NCI-H1436 (cell line): ENCODE measurements around the gene PCSK5.

Experiments used
- DNase-seq: peaks from one replicate; lab custom pipeline; 2025; lab: John Stamatoyannopoulos, UW

PCSK5 gene

DNA sequence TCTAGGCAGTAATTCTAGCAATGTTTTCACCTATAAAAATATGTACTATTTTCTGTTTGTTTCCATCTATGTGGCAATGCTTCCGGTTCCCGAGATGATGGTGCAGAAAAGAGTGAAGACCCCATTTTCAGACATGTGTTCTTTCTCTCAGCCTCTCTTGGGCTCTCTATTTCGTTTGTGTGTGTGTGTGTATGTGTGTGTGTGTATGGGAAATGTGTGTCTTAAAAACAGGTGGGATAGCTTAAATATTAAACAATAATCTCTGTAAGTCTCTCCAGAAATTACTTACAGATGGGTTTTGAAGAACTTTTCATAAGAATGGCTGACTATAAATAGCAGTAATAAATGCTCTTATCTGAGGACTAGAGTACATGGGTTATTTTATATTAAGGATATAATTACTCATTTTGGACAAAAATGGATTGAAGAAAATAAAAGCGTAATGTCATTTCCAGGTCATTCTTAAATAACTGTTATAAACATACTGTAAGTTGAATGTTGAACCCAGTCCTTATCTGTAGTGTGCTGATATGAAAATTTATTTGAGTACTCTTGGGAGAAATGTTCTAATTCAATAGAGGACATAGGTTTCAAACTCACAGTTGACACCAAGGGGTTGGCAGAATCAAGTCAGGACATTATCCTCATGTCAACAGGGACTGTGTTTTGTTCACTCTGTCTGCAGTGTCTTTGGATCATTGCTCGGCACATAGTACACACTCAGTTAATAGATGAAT lies 31.1 kb downstream of the PCSK5 start:
- no peak for DNase-seq

DNA sequence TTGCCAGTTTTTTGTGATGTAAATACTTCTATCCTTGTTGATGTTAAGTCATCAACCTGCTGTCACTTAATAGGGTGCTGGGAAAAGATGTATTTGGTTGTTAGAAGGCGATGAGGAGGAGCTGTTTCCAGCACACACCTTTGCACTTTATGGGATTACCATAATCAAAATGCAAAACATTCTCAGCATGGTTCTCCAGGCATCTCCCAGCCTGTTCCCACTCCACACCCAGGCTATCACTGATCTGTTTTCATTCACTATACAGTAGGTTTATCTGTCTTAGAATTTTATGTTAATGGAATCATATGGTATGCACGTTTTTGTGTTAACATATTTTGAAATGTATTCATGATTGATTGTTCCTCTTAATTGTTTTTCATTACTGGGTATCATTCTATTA lies 35.9 kb downstream of the PCSK5 start:
- DNase-seq: no peak

DNA sequence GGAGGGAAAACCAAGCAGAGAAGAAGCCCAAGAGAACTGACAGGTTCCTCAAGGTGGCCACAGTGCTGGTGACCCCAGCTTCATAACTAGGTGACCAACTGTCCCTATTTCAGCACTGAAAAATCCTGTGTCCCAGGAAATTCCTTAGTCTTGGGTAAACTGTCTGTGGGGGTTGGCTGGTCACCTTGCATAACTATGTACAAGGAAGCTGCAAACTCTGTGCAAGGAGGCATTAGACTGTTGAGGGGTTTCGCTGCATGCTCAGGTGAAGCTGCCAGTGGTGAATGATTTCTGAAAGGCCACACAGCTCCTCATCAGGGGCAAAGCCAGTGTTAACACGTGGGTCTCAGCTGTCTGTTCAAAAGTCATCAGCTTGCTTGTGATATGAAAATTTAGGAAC lies 36.9 kb downstream of the PCSK5 start:
- DNase-seq: no peak

DNA sequence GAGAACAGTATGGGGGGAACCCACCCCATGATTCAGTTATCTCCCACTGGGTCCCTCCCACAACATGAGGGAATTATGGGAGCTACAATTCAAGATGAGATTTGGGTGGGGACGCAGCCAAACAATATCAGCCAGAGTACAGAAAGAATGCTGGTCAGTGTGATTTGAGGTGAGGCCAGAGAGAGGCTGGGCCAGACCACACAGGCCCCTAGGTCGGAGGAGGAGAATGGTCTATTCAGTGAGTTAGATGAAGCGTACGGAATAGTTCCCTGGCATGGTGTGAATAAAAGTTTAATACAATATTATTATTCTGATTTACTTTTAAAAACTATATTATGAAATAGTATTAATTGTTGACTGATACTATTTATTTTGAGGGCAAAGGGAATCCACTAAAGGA lies 39.7 kb downstream of the PCSK5 start:
- no peak for DNase-seq

DNA sequence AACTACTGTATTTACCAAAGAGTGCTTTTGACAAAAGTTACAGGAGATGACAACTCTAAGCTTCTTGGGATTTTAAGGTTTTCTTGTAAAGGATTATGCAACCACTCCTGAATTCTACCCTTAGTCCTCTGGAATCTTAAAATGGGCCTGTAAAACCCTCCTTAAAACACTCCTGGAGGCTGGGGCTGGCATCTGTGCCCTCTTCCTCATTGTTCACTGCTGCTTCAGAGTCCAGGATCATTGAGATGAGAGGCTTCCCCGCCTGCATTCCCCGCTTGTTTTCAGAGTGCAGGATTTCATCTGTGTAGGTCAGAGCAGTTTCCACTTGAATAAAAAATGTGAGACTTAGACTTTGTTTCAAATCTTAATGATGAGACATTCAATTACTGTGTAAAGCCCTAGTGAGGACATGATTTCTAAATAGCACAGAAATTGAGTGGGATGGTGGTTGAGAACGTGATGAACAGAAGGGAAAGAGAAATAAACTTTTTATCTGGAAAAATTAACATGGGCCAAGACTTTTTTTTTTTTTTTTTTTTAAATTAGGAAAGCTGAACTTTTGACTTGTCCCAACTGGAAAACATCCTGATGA lies 40.4 kb downstream of the PCSK5 start:
- no peak for DNase-seq

DNA sequence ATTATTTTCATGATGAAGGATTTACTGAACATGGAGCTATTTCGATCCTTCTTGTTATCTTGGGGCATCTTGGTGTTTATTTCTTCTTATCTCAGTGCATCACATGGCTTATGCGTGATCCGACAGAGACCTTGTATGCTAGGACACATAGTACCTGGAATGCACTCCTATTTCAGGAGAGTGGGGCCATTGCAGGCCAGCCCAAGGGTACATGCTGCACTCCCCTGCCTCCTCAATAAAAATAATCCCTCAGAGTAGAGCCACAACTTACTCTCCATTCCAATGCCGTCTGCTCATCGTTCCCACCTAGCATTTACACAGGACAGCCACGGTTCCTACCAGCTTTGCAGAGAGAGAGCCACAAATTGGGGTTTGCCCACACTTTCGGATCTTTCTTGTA lies 43.5 kb downstream of the PCSK5 start:
- DNase-seq: no peak

DNA sequence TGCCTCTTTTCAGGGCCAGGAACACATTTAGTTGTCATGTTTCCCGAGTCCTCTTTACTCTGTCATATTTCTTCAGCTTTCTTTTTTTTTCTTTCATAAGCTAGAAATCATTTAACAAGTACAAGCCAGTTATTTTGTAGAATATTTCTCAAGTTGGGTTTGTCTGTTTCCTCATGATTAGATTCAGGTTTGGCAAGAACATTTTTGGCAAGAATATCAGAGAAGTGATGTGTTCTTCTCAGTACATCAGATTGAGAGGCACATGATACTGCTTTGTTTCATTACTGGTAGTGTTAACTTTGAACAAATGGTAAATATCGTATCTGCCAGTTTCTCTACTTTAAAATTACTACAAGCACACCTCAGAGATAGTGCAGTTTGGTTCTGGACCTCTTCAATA lies 45.1 kb downstream of the PCSK5 start:
- DNase-seq: no peak

DNA sequence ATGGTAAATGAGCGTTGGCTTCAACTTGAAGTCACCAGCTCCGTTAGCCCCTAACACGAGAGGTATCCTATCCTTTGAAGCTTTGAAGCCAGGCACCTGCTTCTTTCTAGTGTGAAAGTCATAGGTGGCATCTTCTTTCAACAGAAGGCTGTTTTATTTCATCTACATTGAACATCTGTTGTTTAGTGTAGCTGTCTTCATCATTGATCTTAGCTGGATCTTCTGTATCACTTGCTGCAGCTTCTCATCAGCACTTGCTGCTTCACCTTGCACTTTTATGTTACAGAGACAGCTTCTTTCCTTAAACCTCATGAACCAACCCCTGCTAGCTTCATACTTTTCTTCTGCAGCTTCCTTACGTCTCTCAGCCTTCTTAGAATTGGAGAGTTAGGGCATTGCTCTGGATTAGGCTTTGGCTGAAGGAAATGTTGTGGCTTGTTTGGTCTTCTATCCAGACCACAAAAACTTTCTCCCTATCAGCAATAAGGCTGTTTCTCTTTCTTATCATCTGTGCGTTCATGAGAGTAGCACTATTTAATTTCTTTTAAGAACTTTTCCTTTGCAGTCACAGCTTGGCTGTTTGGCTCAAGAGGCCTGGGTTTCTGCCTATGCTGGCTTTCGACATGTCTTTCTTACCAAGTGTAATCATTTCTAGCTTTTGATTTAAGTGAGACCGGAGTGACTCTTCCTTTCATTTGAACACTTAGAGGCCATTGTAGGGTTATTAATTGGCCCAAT lies 47.2 kb downstream of the PCSK5 start:
- no peak for DNase-seq

DNA sequence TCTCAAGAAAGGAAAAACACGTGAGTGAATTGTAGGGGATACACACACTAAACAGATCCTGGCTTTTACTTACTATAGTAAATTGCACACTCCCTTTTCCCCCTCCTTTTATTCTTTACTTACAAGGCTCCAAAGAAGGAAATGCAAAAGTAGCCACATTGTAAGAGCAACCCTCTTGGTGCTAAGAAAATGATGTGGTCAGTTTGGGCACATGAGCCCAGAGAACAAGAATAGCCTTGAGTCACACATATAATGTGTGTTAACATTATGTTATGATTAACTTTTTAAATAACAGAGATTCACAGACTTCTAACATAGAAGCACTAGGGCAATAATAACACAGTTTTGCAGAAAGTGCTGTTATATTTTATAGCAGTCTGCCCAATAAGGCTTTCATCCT lies 48.5 kb downstream of the PCSK5 start:
- DNase-seq: no peak

DNA sequence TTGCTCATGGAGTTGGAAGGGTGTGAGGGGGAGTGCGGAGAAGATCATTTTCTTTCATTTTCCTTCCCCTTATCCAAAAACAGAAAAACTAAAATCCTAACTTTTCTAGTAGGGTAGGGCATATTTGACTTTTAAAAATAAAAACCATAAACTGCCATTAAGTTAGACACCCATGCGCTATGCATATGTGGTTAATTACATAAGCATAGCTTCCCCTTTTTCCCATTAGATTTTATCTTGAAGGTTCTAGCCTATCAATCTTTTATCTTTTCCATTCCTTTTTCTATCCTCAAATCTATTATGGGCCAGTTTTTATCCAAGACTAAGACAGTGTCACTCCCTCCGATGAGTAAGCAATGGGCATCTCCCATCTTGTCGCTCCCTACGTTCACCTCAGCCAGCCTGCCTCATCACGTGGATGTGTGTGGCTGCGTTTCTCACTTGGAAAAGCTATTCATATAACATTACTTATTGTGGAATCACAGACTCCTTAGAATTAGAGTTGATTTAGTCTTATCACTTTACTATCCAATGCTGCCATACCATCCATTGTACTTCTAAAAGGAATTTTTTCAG lies 49.2 kb downstream of the PCSK5 start:
- DNase-seq: no peak

DNA sequence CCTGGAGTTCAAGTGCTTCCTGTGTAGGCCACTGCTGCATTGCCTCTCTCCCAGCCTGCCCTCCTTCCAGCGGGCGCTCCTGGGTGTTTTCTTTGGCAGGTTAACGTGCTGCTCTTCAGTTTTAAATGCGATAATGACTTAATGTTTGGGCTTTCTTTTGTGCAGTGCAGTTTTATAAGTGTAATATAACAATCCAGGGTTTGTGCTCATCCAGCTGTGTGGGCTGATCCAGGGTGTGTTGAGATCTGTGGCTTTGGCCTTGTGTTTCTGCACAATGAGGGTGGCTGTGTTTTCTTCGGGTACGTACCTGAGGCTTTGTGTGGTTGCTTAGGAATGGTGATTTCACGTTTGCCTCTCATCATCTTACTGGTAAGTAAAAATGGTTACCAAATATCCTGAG lies 50.6 kb downstream of the PCSK5 start:
- no peak for DNase-seq

DNA sequence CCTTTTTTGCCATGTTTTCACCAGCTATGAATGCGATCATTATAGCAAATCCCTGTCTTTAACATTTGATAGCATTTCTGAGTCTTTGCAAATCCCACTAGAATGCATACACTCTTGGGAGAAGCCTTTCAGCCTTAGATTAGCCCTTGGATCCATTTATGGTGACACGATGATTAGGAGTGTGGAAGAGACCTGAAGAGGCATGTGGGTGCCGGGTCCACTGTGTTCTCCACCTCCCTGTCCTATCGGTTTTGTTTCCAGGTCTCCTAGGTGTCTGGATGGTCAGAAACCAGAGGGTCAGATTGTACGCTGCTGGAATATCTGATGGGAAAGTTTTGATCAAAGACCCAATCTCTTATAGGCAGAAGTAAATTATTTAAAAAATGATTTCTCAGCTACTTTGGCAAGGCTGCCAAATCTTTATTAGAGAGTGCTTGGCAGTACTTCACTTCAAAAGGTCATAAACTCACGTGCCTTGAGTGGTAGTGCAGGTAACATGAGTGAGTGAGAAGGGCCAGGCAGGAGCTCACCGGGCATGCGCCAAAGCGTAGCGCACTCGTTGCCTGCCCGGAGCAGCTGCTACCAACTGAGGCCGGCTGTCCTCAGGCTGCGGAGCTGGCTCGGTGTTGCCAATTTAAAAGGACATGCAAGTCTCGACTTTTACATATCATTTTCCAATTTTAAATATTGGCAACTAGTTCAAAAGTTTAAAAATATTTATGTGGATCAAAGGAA lies 51.3 kb downstream of the PCSK5 start:
- no peak for DNase-seq

DNA sequence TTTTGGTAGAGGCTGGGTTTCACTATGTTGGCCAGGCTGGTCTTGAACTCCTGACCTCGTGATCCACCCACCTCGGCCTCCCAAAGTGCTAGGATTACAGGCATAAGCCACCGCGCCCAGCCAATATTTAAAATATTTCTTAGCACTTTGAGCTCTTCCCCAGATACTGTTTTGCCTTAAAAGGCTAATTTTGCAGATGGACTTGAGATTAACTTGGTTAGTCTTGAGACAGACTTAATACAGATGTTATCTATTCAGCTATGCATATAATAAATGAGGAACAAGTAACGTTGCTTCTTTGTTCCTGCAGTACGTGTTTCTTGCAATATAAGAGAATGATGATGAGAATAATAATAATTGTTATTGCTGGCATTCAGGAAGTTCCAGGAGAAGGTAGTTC lies 56.3 kb downstream of the PCSK5 start:
- DNase-seq: no peak

DNA sequence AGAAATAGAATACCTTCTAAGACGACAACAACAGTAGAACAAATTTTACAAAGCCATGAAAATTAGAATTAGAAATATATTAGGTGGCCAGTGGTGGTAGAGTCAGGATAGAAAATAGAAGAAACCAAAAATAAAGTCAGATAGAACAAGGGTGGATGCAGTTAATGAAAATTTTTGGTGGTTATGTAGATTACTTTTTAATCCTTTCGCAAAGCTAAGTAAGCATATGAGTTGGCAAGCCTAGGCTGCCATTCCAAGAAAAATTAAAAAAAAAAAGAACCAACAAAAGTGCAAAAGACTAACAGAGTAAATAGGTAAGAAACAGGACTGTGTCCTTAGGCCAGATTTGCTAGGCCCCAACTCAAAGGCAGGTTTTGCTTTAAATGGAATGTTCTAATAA lies 56.8 kb downstream of the PCSK5 start:
- DNase-seq: no peak

DNA sequence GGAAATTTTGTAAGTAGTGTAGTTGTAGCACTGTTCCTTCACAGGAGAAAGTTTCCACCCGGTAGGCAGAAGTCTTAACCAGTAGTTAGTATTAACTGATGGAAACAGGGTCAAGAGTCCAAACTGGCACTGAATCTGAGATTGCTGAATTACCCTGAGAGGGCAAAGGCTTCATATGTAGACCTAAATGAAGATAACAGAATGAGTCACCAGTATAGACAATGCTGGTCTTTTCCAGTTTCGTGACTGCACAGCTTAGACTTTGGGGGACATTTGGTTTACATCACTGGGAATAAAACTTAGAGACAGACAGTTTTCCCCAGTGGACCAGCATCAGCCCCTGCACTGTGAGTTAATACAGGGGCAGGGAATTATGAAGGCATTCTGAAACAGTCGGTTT lies 60.5 kb downstream of the PCSK5 start:
- no peak for DNase-seq

DNA sequence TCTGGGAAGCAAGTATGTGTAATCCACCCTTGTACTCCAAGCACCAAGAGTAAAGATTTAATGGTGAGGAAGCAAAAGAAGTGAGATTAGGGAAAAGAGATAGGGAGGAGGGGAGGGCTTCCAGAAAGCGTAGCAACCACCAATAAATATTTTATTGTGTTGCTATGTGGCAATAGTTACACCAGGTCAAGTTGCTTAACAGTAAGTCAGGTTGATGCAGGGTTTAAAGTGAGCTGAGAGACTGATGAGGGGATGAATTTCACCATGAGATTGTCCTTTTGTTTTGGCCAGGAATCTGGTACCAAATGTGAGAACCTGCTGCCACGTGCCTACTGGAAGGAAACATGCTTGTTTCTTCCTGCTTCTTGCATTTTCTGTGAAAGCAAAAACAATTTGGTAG lies 62.7 kb downstream of the PCSK5 start:
- no peak for DNase-seq

DNA sequence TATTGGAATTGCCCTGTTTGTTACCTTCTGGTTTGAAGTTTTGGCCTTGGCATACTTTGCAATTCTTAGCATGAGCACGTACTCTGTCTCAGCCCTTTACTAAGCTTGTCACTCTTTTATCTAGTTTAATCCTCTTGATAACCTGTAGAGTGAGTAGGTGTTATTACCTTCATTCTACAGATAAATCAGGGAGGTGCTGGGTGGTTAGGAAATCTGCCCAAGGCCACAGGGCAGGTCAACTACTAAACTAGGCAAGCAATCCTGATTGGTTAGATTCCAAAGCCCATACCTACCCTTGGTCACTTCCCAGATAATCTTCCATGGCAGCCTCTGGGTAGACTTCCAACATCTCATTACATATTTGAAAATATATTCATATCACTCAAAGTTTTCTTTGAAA lies 65.7 kb downstream of the PCSK5 start:
- DNase-seq: no peak

DNA sequence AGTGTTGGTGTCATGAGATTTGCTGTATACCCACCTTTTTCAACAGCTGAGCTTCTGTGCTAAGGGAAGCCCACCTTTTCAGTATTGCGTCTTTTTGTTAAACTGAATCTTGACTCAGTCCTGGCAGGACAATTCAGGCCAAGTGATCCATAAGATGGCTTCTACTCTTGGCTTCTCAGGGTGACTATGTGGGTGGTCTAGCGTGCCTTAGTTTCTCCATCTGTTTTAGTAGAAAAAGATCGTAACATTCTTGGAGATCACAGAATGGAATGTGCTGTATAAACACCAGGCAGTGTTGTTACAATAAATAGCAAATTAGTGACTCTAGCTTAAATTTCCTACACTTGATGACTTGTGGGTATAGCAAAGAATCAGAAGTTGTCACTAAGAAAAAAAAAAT lies 66.6 kb downstream of the PCSK5 start:
- DNase-seq: no peak

DNA sequence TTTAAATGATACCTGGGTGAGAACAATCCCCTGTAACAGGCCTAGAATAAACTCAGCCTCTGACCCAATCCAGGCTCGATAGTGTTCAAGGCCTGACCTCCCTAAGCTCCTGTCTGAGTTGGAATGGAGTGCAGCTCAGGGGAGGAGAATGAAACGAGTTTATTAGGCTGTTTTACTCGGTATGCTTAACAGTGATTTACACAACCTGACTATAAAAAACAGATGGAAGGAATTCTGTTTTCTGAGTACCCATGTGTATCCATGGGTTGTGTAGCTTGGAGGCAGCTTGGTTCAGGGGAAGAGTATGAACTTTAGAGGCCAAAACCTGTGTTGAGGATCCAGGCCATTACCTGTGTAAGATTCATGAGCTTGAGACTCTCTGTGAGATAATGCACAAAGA lies 67.8 kb downstream of the PCSK5 start:
- no peak for DNase-seq

DNA sequence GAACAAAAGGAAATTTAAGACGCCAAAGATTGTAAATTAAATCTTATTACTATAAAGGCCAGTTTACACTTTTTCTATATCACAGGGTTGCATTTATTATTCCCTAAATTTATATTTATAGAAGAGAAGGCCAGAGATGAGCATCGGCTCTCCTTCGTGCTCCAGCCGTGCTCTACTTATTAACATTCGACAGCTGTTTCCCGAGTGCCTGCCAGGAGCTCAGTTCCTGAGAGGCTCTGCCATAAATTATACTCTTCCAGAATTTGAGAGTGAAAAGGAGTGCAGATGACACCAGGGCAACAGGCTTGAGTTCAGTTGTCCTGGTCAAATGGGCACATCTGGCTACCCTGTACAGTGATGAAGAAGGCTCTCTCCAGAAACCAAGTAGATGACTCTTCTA lies 70.1 kb downstream of the PCSK5 start:
- no peak for DNase-seq

DNA sequence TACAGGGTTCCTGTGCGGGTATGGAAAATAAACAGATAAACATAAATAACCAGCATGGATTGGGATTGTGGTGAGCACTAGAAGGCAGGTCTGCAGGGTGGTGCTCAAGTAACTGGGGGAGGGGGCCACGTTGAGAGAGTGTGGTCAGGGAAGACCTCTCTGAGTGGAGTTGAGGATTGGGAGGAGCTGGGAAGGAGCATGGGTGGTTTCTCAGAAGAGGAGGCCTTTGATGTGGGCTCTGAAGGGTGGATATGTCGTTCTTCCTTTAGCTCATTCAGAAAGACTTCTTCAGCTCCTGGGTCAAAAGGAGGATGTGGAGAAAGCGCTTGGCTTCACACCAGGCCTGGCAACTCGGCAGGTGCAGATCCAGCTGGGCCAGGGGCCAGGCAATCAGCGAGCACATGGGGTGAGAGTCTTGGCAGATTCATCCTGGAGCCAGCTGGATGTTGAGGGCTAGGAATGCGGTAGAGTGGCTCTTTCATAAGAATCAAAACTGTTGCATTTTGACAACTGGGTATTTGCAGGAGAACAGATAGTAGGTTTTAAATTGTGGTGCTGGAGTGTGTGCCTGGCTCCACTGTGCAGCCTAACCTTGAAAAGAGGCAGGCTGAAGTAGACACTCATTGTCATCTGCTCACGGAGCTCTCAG lies 71.7 kb downstream of the PCSK5 start:
- DNase-seq: no peak

DNA sequence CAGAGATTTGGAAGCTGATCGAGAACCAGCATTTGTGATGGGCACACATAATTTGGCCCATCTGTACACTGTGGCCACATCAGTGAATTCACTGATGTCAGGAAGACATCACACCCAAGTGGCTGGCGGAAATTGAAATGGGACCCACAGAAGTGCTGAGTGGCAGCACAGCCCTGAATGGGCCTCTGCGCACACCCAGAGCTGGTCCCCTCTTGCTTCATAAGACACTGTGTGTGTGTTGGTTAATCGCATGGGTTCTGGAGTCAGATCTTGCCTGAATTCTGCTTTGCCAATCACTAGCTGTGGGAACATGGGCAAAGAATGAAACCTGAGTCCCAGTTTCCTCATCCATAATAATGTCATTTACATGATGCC lies 72.2 kb downstream of the PCSK5 start:
- DNase-seq: no peak
